Right lobe of liver (tissue), 6 donors: ENCODE measurements around the gene DYNC2H1. TPM values are rescaled to one million over a fixed set of nuclear protein-coding genes. Genes with fewer than 3 reads are reported as not detected.

ENCODE experiments used
- ATAC-seq, 4 donors: fragments of 200-7000 bp; cut with Tn5 transposase; one replicate each; pipeline ENCODE4 v1.9.1; 2020; ENCODE audit warnings: mild to moderate bottlenecking in 4 of 4, moderate library complexity in 4 of 4
- DNase-seq, 3 donors: peaks; one replicate each; pipeline ENCODE4 v3.0.0-alpha.2; 2020
- H3K27ac ChIP-seq, 3 donors: fragments of 200-600 bp; one replicate each; pipeline ENCODE4 v1.8.0; 2022
- H3K27me3 ChIP-seq, 2 donors: fragments of 200-600 bp; one replicate each; pipeline ENCODE4 v1.8.0; 2022
- H3K36me3 ChIP-seq, 4 donors: fragments of 200-600 bp; sonication (generic) in 1 of 4; one replicate each; pipeline versions ENCODE4 v1.5.1 to v1.8.0; 2017 to 2022; ENCODE audit warnings: control low read depth in 1 of 4
- H3K4me1 ChIP-seq, 4 donors: fragments of 200-600 bp; sonication (generic) in 1 of 4; one replicate each; pipeline versions ENCODE4 v1.5.1 to v1.8.0; 2017 to 2022; ENCODE audit warnings: control low read depth in 1 of 4
- H3K4me3 ChIP-seq, 3 donors: fragments of 200-600 bp; one replicate each; pipeline ENCODE4 v1.8.0; 2022
- H3K9me3 ChIP-seq, 4 donors: fragments of 200-600 bp; sonication (generic) in 1 of 4; one replicate each; pipeline versions ENCODE4 v1.5.1 to v1.8.0; 2017 to 2022; ENCODE audit warnings: control low read depth in 1 of 4
- CTCF ChIP-seq, 4 donors: fragments of 200-600 bp in 3 of 4; fragments of 450-650 bp in 1 of 4; IDR thresholded peaks; one replicate each; pipeline versions ENCODE4 v1.5.1 to v1.8.0; 2016 to 2022; ENCODE audit warnings: antibody characterized with exemption in 4 of 4, mild to moderate bottlenecking in 2 of 4
- POLR2A ChIP-seq: fragments of 450-650 bp; IDR thresholded peaks from one replicate; pipeline ENCODE4 v1.6.1; 2017; ENCODE audit warnings: antibody characterized with exemption, mild to moderate bottlenecking
- whole genome bisulfite sequencing: methylation state at CpG from one replicate; pipeline ENCODE4 v1.1.6; 2018; ENCODE audit warnings: low coverage, low lambda C conversion rate; ENCODE audit not compliant: insufficient coverage; ENCODE audit errors: missing lambda C conversion rate; 5-methylcytosine and 5-hydroxymethylcytosine counted together
- intact Hi-C, 2 donors: fragments of 100-400 bp; cut with DNase I; formaldehyde crosslinking; loops; one replicate each; pipeline versions ENCODE4 v1.11.2 to v1.14.1; 2022
- total RNA-seq, 6 experiments: library from RNA; depleted of rRNA in 2 of 6; stranded (reverse); fragments of >200 nt in 2 of 6; fragmentation: NEBNext Ultra II Directional in 3 of 6; extraction: Animal tissue kit (Norgen Biotek cat#: 25700) in 3 of 6; gene quantifications; one replicate each; pipeline versions ENCODE4 v1.1.0 to v1.2.4, GENCODE V29; 2016 to 2023
- donor health status: DM: no; HTN: yes; CAD: no.
- donor health status: DM: no; HTN: no; CAD: no.
- donor health status: DM: no; HTN: no; CAD: no.
- donor health status: DM: no; HTN: yes; CAD: no.
- donor health status: DM: no; HTN: yes; CAD: no.

The DYNC2H1 gene
- total RNA-seq, 6 experiments from 2014 or later: 1.0 to 3.4 (median 1.5) TPM

GRCh38 chr11:103274025-103274424 is 164.8 kb downstream of the DYNC2H1 start:
- Histone ChIP-seq H3K4me1 (no peaks in the 10 kb centered on the region), H3K9me3 (no peaks in the 10 kb centered on the region), H3K27ac (no peak overlapping the region), H3K36me3 (no peaks in the 10 kb centered on the region), H3K4me3 (no peak overlapping the region), H3K27me3 (no peaks in the 10 kb centered on the region)
- intact Hi-C loops: no loop called here
- ATAC-seq (no peak), DNase-seq (no peak)
- TF ChIP-seq POLR2A: no peak
- TF ChIP-seq CTCF (IDR thresholded peaks at IDR 0.05): no peak

GRCh38 chr11:103279821-103280220 is 170.6 kb downstream of the DYNC2H1 start:
- DNase-seq (no peak), ATAC-seq (no peak)
- Histone ChIP-seq H3K4me1 (no peaks in the 10 kb centered on the region), H3K9me3 (no peaks in the 10 kb centered on the region), H3K27ac (no peak overlapping the region), H3K36me3 (no peaks in the 10 kb centered on the region), H3K27me3 (no peaks in the 10 kb centered on the region), H3K4me3 (no peak overlapping the region)
- TF ChIP-seq CTCF (IDR thresholded peaks at IDR 0.05) (no peak), POLR2A (no peak)
- intact Hi-C loops: no loop called here

GRCh38 chr11:103281301-103281700 is 172.1 kb downstream of the DYNC2H1 start:
- H3K4me1 ChIP-seq: no peaks in the 10 kb centered on the region
- intact Hi-C loops: no loop called here
- no peak overlapping the region for H3K27ac ChIP-seq
- WGBS: 93% methylated on average over 1 of the region's 1 CpG
- no peaks in the 10 kb centered on the region for H3K27me3 ChIP-seq
- no peak overlapping the region for H3K4me3 ChIP-seq
- TF ChIP-seq CTCF (IDR thresholded peaks at IDR 0.05): no peak
- no peak for TF ChIP-seq POLR2A
- ATAC-seq (no peak), DNase-seq (no peak)
- H3K9me3 ChIP-seq: no peaks in the 10 kb centered on the region
- no peaks in the 10 kb centered on the region for H3K36me3 ChIP-seq

- Histone ChIP-seq H3K4me1 (no peaks in the 10 kb centered on the region), H3K36me3 (no peaks in the 10 kb centered on the region), H3K27me3 (no peaks in the 10 kb centered on the region), H3K4me3 (no peak overlapping the region), H3K27ac (no peak overlapping the region), H3K9me3 (no peaks in the 10 kb centered on the region)
- intact Hi-C loops: no loop called here
- DNase-seq (no peak), ATAC-seq (no peak)
- TF ChIP-seq POLR2A (no peak), CTCF (IDR thresholded peaks at IDR 0.05) (no peak)
- 89% methylated on average over 1 of the region's 1 CpG for WGBS
Measured at GRCh38 chr11:103284260-103284659, 175.0 kb downstream of the DYNC2H1 start.

GRCh38 chr11:103294516-103294915 is 185.3 kb downstream of the DYNC2H1 start:
- WGBS: no CpG with 5 or more reads among the region's 1 CpG
- H3K4me3 ChIP-seq: no peak overlapping the region
- H3K9me3 ChIP-seq: peaks cover 0 to 9% (median 0%) of the 10 kb centered on the region in 4 donors
- no peaks in the 10 kb centered on the region for H3K4me1 ChIP-seq
- intact Hi-C loops: no loop called here
- no peak overlapping the region for H3K27ac ChIP-seq
- ATAC-seq (no peak), DNase-seq (no peak)
- TF ChIP-seq POLR2A (no peak), CTCF (IDR thresholded peaks at IDR 0.05) (no peak)
- H3K36me3 ChIP-seq: no peaks in the 10 kb centered on the region
- H3K27me3 ChIP-seq: no peaks in the 10 kb centered on the region
